Fibroblast of peridontal ligament (primary cell): ENCODE results near the gene SMIM1.
"Not testable (repeated sequence)": the region's sequence is repeated elsewhere in the genome, so short reads cannot be mapped to it uniquely, and the experiment has no call there.

ENCODE experiments used
- DNase-seq: peaks from one replicate; pipeline ENCODE4 v3.0.0-alpha.2; 2010; ENCODE audit errors: extremely low read depth

The SMIM1 gene

GRCh38 chr1:3736708-3737107 is 35.8 kb upstream of the SMIM1 start:
- DNase-seq, result no peak

DNA sequence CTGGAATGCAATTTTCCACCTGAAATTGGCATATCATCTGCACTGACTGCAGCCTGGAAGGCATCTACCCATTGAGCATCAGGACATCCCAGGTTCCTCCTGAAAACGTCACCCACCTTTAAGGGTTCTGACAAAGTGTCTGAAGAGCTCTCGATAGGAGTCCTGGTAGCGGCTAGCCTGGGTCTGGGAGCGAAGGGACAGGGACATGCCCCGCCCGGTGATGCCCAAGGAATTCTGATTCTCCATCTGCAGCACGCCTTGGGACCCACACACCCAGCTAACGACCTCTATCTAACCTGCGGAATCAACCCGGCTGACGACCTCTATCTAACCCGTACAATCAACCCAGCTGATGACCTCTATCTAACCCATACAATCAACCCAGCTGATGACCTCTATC is 33.6 kb upstream of the SMIM1 start:
- no peak for DNase-seq

DNA sequence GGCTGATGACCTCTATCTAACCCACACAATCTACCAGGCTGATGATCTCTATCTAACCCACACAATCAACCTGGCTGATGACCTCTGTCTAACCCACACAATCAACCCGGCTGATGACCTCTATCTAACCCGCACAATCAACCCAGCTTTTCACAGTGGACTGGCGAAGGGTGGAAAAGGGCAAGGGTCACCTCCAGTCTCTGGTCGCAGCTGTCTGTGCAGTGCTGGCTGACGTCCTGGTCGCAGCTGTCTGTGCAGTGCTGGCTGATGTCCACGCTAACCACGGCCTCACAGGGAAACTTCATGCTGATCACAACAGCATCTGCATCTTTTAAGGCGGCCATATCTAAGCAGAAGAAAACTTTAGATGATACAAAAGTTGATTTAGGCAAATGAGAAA is 32.5 kb upstream of the SMIM1 start:
- DNase-seq, result no peak

DNA sequence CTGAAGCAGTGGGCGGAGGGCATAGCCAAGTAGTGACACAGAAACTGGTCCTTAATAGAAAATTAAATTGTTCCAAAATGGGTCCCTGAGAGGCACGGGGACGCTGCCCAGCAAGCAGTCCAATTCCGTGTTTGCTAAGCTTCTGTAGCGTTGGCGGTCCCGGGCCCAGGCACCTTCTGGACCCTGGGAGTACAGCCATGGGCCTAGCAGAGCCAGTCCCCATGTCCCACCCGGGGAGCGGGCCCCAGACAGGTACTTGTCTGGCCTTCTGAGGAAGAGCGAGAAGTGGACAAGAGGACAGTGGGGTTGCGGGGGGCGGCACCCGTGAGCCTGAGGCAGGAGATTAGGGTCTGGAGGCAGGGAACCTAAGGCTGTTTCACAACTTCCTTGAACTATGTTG is 31.8 kb upstream of the SMIM1 start:
- no peak for DNase-seq

GRCh38 chr1:3741566-3742438 is 30.7 kb upstream of the SMIM1 start:
- no peak for DNase-seq

DNA sequence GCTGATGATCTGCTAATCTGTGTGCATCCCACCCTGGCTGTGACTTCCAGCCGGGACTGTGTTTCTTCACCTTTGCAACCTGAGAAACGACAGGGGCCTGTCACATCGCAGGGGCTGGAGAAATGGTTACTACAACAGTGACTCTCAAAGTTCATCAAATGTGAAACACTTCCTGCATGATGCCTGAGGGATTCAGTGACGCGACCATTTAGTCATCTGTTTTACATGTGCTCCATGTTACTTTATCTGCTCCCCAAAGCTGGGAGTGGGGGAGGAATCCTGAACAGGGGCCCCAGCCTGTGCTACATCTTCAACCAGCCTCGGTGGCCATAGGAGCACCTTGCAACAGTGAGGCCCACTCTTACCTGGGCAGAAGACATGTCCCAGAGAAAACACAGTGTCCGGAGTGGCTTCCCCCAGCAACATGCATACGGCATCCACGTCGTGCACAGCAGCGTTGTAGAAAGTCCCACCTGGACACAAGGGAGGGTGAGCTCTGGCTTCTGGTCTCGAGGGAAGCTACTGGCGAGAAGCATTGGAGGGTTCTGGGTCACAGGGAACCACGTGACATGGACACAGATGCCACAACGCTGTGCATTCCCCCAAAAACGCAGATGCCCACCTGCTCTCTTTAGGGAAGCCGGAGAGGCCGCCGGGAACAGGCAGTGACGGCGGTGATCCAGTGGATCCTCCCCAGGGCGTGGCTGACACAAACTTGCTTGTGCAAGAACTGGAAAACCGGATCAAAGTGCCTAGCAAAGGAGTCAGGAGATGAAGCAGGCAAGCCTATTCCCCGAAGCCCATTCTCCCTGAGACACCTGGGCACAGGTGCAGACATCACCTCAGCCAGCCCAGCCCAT is 29.9 kb upstream of the SMIM1 start:
- DNase-seq, result no peak

DNA sequence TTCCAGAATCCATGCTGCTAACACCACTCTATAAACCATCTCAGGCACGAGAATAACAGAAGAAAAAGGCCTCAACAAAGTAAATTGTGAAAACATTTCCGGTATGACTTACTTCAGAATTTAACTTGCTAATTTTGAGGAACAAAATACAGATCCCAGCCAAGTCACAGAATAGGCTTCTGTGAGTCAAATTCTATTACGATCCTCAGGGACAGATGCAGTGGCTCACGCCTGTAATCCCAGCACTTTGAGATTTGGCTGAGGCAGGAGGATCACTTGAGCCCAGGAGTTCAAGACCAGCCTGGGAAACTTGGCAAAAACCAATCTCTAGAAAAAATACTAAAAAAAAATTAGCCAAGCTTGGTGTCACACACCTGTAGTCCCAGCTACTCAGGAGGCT is 29.1 kb upstream of the SMIM1 start:
- DNase-seq, result no peak

- no peak for DNase-seq
Measured at GRCh38 chr1:3743826-3744225, 28.7 kb upstream of the SMIM1 start.

- no peak for DNase-seq
Measured at GRCh38 chr1:3744646-3745045, 27.9 kb upstream of the SMIM1 start.

- DNase-seq, result no peak
Measured at GRCh38 chr1:3745071-3745470, 27.5 kb upstream of the SMIM1 start.

GRCh38 chr1:3745590-3746381 is 26.8 kb upstream of the SMIM1 start:
- DNase-seq, result no peak

DNA sequence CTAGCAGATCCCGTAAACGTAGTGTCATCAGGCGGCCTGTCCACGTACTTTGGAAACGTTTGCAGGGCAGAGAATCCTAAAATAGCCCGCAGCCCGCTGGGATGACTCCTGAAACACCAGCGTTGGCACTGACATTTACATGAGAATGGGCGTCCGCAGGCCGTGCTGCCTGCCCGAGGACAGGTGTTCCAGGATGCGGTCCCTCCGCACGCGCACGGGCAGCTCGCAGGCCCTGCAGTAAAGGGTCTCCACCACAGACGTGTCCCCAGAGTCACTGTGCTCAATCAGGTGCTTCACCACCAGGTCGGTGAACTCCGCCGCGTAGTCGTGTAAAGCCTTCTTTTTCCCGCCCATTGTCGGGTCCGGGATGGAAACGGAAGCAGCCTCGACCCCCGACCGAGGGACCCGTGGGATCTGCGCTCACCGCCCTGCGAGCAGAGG is 26.1 kb upstream of the SMIM1 start:
- no peak for DNase-seq

- DNase-seq, result peak; percentile 66
Measured at GRCh38 chr1:3746830-3747521, 25.6 kb upstream of the SMIM1 start.

DNA sequence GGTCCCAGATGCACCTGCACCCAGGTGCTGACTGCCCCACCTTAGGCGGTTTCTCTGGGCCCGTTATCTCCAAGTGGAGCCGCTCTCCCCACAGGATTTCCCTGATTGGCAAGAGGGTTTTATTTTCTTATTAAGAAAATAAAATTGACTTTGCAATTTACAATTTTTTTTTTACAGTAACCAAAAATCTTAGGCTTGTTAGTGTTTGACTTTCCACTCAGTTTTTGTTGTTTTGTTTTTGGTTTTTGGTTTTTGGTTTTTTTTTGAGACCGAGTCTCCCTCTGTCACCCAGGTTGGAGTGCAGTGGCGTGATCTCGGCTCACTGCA is 25.1 kb upstream of the SMIM1 start:
- no peak for DNase-seq

DNA sequence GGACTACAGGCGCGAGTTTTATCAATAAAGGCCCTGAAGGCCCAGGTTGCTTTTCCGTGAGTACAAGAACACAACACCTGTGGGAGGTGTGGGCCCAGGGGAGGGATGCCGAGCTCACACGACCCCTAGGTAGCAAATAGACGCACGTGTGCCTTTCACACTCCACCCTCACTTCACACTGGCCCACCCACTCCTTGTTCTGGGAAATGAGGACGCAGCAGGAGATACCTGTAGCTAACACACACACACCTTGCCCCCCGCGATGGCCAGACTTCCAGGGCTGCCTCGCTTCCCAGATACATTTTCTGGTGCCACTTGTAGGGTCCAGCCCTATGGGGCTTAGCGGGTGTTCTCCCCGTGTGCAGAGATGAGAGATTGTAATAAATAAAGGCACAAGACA is 24.6 kb upstream of the SMIM1 start:
- DNase-seq, result no peak

DNA sequence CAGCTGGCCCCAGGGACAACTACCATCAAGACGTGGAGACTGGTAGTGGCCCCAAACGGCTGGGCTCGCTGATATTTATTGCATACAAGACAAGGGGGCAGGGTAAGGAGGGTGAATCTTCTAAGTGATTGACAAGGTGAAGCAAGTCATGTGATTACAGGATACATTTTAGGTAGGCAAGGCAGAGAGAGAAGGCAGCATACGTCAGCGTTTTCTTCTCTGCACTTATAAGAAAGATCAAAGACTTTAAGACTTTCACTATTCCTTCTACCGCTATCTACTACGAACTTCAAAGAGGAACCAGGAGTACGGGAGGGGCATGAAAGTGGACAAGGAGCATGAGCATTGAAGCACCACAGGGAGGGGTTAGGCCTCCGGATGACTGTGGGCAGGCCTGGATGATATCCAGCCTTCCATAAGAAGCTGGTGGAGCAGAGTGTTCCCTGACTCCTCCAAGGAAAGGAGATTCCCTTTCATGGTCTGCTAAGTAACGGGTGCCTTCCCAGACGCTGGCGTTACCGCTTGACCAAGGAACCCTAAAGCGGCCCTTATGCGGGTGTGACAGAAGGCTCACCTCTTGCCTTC is 24.1 kb upstream of the SMIM1 start:
- not testable (repeated sequence) for DNase-seq

DNA sequence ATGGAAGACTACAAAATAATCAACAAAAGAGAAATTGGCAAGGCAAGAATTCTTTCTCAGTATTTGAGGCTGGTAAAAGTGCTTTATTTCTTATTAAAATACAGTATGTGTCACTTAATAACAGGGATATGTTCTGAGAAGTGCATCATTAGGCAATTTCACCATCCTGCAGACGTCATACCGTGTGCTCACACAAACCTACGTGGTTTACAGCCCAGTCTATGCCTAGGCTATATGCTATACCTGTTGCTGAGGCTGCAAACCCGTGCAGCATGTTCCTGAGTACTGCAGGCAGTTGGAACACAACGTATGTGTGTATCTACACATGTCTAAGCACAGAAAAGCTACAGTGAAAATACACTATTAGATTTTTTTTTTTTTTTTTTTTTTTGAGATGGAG is 23.0 kb upstream of the SMIM1 start:
- no peak for DNase-seq

- no peak for DNase-seq
Measured at GRCh38 chr1:3750741-3751140, 21.8 kb upstream of the SMIM1 start.

DNA sequence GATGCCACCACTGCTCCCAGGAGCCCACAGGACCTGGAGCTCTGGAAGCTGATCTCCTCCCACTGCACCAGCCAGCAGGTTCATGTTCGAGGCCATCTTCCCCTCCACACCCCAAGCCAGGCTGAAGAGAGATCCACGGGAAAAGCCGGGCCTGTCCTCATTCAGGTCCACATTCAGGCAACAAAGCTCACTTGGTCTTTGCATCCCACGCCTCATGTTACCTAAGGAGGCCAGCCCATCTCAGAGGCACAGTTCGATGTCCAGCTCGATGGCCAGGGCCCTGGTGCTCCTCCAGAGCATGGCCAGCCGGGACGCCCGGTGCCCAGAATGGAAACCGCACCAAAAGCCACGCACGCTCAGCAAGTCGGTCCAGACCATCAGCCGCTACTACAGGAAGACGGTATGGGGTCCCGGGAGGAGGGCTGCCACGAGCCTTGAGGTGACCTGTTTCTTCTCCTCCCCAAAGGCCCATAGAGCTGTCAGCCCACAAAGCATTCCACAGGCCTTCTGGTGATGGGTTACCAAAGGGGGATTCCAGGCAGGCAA is 20.1 kb upstream of the SMIM1 start, which contains the start of gene CCDC27:
Gene CCDC27 (plus strand): TSS at position 51 of the 546 bp plus-strand sequence. CDS start 32 bp downstream, at position 83.
- no peak for DNase-seq

GRCh38 chr1:3753656-3754454 is 18.7 kb upstream of the SMIM1 start:
- DNase-seq, result no peak
